GM12864 (cell line): ENCODE measurements around the gene GPR173.

Experiments
- DNase-seq: peaks from one replicate; pipeline ENCODE4 v3.0.0-alpha.2; 2011; ENCODE audit warnings: low read depth
- H3K4me3 ChIP-seq: 2 replicates; pipeline ENCODE4 v1.5.1; 2011; ENCODE audit warnings: mild to moderate bottlenecking, low read depth, low read length, control low read depth
- TF ChIP-seq, protein P1 (sequence below): IDR thresholded peaks from 2 replicates; pipeline ENCODE4 v1.5.1; 2011; ENCODE audit warnings: low read depth, mild to moderate bottlenecking, moderate library complexity, low read length, control low read depth, inconsistent platforms; ENCODE audit errors: missing control alignments

GPR173 gene

DNA sequence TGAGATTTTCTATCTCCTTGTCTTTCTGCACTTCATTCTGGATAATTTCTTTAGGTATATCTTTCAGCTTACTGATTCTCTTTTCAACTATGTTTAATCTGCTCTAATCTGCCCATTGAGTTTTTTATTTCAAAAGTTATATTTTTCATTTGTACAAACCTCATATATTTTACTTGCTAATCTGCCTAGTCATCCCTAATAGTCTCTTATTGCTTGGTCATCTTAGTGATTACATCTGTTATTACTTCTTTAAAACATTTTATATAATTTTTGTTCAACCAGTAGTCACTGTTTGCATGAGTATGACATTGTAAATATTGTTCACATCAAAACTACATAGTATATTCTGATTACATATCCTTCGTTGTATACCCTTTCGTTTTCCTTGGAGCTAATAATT is 77.8 kb downstream of the GPR173 start:
- TF ChIP-seq, protein P1, sequence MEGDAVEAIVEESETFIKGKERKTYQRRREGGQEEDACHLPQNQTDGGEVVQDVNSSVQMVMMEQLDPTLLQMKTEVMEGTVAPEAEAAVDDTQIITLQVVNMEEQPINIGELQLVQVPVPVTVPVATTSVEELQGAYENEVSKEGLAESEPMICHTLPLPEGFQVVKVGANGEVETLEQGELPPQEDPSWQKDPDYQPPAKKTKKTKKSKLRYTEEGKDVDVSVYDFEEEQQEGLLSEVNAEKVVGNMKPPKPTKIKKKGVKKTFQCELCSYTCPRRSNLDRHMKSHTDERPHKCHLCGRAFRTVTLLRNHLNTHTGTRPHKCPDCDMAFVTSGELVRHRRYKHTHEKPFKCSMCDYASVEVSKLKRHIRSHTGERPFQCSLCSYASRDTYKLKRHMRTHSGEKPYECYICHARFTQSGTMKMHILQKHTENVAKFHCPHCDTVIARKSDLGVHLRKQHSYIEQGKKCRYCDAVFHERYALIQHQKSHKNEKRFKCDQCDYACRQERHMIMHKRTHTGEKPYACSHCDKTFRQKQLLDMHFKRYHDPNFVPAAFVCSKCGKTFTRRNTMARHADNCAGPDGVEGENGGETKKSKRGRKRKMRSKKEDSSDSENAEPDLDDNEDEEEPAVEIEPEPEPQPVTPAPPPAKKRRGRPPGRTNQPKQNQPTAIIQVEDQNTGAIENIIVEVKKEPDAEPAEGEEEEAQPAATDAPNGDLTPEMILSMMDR = no peak
- no peak overlapping the region for H3K4me3 ChIP-seq
- no peak for DNase-seq

DNA sequence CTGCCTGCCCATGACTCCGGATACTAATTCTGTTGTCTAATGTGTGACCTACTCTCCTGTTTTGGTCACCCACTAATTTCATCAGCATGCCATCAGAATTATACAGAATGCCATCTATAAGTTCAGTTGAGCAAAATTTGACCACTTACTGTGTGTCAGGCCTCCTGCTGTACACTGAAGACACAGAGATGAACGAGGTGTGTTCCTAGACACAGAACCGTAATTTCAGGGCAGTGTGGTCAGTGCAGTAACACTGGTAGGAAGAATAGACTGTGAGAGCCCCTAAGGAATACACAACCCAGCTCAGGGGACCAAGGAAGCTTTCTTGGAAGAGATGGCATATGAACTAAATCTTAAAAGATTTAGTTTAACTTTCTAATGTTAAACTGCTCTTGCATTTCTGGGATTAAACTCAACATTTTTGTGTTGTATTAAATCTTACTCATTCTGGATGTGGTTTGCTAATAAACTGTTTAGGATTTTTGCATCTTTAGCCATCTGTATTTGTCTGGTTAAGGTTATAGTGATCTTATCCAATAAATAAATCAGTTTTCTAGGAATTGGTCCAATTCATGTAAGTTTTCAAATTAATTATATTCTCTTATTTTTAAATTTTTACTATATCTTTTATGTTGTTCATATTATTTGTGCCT is 79.6 kb downstream of the GPR173 start:
- no peak for DNase-seq
- H3K4me3 ChIP-seq = no peak overlapping the region
- TF ChIP-seq, protein P1 = no peak
